HUDEP-2 (cell line): Measurements from ENCODE around the gene TANC1.

Experiments used
- DNase-seq, 76 experiments: peaks; one replicate each; lab custom pipeline; 2025; ENCODE audit not compliant: unreplicated experiment in 76 of 76; lab: John Stamatoyannopoulos, UW

TANC1 gene

DNA sequence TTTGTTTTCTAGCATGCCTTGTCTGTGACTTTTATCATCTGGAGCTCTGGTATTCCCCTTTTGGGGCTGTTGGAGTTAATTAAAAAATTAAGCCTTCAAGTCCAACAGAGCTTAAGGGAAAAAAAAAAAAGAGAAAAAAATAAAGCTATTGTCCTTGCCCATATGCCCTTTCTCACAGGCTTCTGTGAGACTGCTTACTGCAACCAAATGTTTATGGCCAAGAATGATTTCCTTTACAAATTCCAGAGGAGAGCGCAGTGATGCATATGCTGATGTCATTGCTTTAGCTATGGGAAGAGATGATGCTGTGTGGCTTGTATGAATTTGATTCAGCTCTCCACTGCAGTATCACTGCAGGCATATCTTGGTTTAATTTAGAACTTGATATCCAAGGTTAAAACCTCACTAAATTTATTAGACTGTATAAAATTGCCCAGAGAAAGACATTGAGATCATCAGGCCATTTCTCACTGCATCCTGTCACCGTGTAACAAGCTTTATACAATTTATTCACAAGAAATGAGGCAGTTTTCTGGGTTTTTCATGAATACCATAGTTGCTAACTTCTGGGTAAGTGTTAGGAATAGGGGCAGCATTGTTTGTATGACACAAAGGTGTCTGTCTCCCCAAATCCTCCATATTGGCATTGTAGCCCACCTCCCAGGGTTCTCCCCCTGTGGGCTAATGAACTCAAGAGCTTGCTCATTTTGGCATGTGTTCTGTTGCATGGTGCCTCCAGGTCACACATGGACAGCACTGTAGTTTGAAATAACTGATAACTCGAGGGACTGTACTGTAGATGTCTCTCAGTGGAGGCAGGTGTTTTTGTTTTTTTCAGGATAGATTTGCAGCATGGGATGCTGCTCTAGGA is 85.0 kb downstream of the TANC1 start:
- DNase-seq = no peak

DNA sequence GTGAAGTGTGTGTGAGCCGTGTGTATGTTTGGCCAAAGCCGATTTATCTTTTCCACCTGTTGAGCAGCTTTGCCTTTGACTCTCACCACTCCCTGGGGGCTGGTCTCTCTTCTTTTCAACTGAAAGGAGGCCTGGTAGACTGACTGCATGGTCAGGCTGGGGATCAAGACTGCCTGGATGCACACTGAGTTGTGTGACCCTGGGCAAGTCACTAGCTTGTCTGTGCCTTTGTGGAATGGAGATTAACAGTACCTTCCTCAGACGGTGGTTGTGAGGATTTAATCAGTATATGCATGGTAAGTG is 85.5 kb downstream of the TANC1 start:
- no peak for DNase-seq

DNA sequence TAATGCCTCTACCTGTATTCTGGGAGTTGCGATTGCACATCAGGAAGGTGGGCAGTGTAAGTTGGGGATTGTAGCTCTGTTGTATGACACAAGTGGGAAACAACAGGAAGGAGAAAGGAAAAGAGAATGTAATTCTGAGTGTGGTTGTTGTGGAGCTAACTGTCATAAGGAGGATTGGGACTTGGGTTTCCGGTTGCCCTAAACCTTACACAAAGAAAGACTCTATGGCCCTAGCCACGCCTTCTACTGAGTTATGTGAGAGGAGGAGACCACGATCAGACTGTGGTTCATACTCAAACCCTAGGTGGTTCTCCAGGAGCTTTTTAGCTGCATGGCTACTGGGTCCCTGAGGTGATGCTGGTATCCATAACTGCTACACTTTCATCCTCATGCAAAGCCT is 86.5 kb downstream of the TANC1 start:
- DNase-seq = no peak

DNA sequence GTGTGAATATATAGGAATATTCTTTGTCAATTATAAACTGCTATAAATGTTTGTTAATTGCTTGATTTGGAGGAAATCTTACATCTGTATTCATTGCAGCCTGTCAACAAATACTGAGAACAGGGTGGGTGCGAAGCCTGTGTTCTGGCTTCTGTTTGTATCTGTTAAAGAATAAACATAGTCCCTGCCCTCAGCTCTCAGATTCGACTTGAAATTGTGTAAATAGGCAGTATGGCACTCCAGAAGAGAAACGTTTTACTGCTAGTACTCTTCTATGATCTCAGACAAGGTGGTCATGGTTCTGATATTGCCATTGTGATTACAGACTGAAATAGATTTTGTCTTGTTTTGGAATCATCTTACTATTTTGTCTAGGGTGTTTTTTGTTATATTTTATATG is 92.1 kb downstream of the TANC1 start:
- no peak for DNase-seq

DNA sequence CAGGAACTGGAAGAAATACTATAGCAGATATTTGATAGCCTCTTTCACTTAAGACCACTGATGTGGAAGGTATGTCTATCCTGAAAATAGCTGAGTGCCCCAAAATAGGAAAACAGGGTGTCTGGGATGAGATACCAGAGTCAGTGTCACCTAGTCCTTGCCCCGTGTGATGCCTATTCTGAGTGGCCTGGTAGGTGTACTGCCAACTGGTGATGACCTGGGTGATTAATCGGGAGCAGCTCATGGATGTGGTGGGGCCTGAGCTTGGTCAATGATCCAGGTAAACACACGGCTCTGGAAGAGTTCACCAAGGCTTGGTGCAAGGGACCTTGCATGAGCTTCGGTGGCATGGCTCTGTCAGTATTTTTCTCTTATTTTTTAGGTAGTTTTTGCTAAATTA is 95.2 kb downstream of the TANC1 start:
- DNase-seq = no peak

DNA sequence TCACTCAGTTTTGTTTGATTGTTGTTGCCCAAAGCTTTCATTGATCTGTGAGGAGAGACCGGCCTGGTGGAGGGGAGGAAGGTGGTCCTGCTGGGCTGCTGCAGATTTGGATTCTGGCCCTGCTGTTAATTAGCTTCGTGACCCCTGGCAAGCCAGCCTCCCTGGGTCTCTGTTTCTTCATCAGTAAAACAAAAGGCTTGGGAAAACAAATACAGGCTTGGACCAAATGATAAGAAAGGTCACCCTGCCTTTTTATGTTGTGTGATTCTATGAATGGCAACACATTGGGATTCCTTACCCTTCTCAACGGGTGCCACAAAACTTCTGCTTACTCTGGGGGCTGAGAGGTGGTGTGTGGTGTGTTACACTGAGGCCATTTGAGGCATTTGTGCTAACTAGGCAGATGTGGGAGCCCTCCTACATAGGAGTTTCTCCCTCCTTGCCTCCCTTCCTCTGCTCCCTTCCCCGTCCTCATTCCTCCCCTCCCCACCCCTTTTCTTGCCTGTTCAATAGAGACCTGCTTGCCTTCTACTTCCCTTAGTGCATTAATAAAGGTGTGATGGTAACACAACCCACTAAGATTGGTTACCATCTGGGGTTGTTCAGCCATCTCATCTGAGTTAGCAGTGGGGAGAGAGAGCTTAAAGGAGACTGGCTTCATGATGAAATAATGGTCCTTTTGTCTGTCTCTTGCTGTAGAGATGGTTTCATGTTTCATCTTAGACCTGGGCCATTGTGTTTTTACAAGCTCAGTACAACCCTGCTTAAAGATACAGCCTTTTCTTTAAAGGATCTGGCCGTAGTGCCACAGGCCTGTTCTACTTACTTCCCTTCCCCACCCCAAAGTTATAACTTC is 96.2 kb downstream of the TANC1 start:
- no peak for DNase-seq

DNA sequence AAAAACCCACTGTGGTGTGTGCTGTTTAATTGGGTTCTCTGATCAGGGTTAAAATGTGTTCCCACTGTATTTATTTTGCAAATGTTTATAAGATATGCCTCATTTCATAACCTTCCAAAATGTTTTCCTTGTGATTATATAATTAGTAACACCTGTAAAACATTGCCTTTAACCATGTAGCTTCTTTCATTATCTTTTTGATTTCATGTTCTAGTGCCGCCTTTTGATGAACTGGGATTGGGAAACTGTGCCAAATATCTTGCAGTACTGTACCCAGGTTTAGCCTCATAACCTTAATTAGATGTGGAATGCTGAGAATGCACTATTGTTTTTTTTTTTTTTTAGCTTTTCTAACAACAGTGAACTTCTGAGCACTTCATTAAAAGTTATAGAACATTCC is 96.9 kb downstream of the TANC1 start:
- no peak for DNase-seq

DNA sequence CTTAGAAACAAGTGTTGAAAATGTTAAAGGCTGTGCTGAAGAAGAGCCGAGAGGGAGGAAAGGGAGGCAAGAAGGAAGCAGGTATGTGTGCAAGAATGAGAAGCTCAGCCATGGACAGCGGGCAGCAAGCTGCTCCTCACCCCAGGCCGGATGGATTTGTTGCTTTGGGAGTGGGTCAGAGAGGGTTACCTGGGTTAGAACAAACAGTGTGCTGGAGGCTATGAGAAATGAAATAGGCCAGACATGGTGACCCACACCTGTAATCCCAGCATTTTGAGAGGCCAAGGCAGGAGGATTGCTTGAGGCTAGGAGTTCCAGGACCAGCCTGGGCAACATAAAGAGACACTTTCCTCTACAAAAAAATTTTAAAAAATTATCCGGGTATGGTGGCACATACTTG is 97.5 kb downstream of the TANC1 start:
- DNase-seq = no peak

DNA sequence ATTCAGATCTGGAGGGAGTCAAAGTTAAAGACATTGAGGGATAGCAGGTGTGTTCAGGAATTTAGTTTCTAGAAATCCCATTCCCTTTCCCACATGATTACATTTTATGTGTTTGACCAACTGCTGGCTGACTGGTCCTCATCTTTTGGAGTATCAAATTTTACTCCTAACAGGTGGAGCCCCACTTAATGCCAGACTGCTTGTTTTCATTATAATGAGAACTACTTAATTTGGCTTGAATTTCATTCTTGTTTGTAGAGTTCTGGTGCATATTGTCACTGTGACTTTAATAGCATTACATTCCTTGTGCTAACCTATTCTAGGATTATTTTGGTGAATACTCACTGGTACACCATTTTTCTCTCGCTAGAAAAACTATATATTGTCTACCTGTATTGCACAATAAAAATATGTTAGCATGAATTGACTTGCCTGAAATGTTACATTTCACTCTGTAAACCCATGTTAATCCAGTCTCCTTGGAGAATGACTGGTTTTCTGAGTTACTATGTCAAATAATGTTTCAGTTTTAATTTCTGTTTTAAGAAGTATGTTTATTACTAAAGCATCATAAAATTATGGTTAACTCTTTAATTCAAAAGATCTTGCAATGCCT is 98.2 kb downstream of the TANC1 start:
- DNase-seq = no peak

DNA sequence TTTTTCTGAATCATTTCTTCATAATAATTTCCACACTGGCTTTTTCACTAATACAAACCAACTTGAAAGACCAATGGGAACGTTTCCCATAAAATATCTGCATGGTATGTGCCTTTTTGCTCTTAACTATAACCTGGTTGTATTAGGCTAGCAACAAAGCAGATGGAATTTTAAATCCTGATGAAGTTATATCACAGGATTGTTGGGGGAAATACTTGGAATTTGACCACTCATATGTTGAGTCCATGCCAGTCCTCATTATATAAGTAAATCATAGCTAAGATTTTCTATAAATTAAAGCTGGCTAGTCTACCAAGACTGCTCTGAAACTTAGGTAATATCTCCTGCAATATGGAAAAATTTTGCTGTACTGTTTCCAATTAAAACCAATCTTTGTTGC is 99.5 kb downstream of the TANC1 start:
- no peak for DNase-seq

DNA sequence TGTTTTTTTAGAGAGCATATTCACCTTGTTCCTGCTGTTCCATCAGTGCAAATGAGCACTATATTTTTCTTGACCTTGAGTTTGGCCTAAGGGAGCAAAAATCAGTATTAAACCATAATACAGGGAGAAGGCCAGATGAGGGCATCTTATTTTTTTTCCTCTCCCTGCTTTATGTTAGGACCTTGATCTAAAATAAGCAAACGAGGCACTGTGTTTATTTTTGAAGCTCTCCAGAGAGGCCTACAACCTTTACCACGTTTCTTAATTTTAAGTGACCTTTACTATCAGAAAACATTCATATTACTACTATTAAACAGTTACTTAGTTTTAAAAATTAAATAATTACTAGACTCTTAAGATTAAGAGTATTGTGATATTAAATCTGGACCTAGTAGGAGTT is 100.8 kb downstream of the TANC1 start:
- no peak for DNase-seq

DNA sequence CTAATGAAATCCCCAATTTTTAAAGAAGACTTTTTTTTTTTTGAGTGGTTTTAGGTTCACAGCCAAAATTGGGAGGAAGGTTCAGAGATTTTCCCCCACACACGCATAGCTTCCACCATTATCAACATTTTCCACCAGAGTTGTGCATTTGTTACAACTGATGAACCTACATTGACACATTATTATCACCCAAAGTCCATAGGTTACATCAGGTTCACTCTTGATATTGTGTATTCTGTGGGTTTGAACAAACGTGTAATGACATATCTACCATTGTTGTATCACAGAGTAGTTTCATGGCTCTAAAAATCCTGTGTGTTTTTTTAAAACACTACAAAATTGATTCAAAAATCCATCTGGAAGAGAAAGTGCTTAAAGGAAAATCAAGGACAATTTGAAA is 101.8 kb downstream of the TANC1 start:
- no peak for DNase-seq

DNA sequence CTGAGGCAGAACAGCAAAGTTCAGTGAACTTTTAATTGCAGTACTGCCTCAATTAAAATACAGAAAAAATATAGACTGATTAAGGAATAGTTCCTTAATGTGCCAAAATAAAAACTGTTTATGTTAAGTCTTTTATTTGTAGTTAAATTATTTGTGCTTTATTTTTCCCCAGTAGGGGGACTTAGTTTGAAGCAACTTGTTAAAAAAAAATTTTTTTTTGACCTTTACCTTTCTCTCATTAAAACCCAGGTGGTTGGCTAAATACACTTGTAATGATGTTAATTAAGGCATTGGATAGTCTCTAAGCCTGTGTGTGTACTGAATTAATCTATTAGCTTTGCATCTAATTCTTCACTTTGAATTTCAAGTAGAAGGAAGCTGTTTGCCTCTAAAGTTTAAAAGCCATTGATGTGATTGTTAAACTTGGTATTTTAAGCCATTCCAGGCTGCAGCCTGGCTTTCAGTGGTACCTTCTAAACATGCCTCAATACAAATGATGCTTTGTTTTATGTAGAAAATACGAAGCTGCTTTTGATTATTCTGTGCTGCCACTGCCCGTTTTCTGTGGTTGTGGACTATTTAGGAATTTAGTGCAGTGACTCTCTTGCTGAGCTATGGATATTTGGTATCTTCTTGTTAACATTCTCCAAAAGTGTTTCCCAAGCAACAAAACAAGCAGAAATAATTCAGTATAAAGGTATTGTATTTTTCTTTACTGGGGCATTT is 102.9 kb downstream of the TANC1 start:
- DNase-seq = no peak

DNA sequence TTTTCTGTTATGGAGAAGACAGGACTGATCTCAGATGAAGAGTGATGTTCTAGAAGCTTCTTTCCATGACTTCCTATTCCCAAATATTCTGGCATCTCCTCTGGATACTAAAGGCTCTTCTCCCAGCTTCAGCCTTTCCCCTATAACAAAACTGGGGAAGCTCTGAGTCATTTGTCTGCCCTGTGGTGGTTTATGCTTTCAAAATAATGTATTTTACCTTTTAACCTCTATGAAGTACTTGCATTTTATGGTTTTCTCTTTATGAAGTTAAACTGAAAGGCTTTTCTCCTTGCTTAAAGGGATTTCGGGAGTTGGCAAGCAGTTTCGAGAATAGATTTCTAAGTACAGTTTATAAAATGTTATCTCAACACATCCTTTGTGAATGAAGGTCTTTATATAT is 104.4 kb downstream of the TANC1 start:
- DNase-seq = no peak

DNA sequence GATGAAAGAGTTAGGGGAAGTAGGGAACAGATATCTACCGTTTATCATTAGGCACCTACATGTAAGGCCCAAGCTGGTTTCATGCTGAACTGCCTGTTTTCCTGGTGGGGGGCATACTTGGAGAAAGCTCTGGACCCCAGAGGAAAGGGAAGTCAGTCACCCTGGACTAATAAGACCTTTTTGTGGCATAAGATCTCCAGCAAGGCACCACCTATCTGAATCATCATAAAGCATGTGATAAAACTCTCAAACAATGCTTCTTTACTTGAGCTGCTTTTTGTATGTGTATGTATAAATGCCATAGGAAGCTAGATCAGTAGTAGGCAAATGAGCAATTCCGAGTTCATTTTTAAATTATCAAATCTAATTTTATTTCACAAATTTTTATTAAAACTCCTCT is 104.8 kb downstream of the TANC1 start:
- DNase-seq = no peak

DNA sequence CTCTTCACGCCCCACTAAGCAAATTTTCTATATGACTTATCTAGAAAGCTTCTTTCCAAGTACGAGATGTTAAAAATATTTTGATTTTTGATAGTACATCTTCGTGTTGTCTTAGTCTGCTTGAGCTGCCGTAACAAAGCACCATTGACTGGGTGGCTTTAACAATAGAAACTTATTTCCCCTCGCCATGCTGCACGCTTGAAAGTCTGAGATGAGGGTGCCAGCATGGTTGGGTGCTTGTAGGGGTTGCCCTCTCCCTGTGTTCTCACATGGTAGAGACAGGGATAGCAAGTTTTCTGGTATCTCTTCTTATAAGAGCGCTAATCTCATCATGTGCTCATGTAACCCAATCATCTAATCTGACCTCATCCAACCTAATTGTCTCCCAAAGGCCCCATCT is 106.2 kb downstream of the TANC1 start:
- no peak for DNase-seq

DNA sequence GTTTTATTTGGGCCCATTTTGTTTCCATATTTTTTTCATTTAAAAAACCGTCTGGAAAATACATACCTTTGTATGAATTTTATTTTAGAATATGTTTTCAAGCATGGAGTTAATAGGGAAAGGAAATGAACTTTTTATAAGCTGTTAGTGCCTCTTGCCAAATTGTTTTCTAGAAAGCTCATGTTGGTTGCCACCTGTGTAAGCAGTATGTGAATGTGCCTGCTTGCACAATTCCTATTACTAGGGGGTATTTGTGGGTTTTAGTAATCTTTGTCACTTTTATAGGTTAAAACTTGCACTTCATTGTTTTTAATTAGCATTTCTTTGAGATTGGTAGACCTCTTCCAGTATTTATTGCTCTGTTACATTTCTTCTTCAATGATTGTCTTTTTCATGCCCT is 107.3 kb downstream of the TANC1 start:
- DNase-seq = no peak

DNA sequence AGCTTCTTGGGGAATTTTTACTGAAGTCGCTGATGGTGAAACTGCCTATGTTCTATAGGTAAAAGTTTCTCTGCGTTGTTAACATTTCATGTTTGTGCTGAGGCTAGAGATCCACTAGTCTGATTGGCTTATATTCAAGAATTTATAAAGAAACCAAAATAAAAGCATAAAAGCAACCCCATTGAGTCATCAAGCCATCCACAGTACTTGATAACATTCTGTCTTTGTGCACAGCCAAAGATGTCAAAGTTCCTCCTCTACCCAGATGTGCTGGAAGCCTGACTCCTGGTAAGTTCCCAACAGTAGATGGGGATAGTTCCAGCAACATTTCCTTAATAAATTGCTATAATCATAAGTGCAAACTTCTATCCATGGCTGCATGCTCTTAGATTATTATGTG is 107.8 kb downstream of the TANC1 start:
- no peak for DNase-seq

DNA sequence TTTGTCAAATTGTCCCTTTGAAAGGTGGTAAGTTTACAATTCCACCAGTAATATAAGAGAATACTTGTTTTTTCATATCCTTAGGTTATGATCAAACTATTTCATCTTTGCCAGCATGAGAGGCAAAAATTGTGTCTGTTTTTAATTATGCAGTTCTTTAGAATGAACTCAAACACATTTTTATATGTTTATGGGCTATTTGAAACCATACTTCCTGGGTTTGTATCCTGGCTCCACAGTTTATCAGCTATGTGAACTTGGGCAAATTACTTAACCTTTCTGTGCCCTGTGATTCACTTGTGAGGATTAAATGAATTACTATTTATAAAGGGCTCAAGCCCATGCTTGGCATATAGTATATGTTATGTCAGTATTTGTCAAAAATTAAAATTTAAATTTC is 109.4 kb downstream of the TANC1 start:
- no peak for DNase-seq

DNA sequence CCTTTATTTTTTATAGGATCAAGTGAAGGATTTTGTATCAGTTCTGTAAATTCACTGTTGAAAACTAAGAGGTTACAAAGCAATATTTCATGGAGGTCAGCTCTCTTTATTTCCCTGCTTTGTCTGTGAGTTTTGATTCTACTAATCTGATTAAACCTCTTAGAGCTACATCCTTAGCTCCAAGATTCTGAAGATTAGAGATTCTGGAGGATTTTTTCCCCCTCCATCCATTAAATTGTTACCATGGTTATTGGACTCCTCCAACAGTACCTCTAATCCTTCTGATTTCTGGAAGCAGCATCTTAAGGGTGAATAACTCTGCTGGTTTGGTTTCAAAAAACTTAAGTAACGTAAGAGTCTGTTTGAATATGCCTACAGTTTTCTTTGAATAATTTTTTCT is 110.0 kb downstream of the TANC1 start:
- DNase-seq = no peak

DNA sequence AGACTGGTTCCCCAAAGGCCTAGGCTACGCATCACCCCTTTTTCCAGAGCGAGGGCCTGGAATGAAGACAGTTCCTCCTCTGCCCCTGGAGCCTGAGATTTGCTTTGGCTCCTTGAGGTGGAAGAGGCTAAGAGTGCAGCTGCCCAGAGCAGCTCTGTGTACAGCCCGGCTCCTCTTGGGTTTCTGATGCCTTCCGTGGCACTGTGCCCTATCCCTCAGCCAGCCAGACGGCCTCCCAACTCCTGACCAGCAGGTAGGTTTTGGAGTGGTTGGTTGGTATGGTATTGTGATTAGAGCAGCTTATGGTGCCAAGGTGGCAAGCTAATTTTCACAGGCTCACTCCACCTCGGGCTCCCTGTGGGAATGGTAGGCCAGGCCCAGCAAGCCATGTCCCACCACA is 112.2 kb downstream of the TANC1 start:
- DNase-seq = no peak
